ENCODE data around the gene AJM1.

GRCh38 chr9:136832581-136832980 lies 9.7 kb upstream of the AJM1 start:
- TF ChIP-seq ARNTL (CRISPR knock-in tag; IDR thresholded peaks at IDR 0.05; ENCODE audit: borderline replicate concordance, low read depth) (no peak), ISL1 (CRISPR knock-in tag; IDR thresholded peaks at IDR 0.05) (no peak), BACH2 (CRISPR knock-in tag; IDR thresholded peaks at IDR 0.05; ENCODE audit: borderline replicate concordance) (no peak), CSDC2 (CRISPR knock-in tag; IDR thresholded peaks at IDR 0.05) (no peak), SNAI2 (CRISPR knock-in tag; IDR thresholded peaks at IDR 0.05) (no peak)

All from SK-N-SH treated with all-trans-retinoic acid at 6 μM for 48 hours (cell line).